Ovary (tissue), 10 donors: ENCODE data around the gene CEP57. TPM values are rescaled to one million over a fixed set of nuclear protein-coding genes. Genes with fewer than 3 reads are reported as not detected.
A peak's percentile ranks its signal among the peaks of the same experiment; 100 is the strongest.

Source experiments
- DNase-seq, 5 donors: peaks; one replicate each; pipeline ENCODE4 v3.0.0-alpha.2; 2019 to 2020
- H3K27ac ChIP-seq, 2 donors: fragments of 200-600 bp; one replicate each; pipeline versions ENCODE4 v1.5.1 to v1.8.0; 2019 to 2022
- H3K27me3 ChIP-seq: fragments of 200-600 bp; one replicate; pipeline ENCODE4 v1.8.0; 2022
- H3K36me3 ChIP-seq: fragments of 200-600 bp; sonication (generic); one replicate; pipeline ENCODE4 v1.5.1; 2019
- H3K4me1 ChIP-seq: one replicate; pipeline ENCODE4 v1.8.1; 2013; ENCODE audit warnings: mild to moderate bottlenecking, moderate library complexity; ENCODE audit not compliant: insufficient read depth
- H3K4me3 ChIP-seq: fragments of 200-600 bp; sonication (generic); one replicate; pipeline ENCODE4 v1.5.1; 2017
- H3K9me3 ChIP-seq, 2 donors: fragments of 200-600 bp in 1 of 2; sonication (generic) in 1 of 2; one replicate each; pipeline versions ENCODE4 v1.5.1 to v1.8.1; 2013 to 2019; ENCODE audit warnings: mild to moderate bottlenecking in 1 of 2, moderate library complexity in 1 of 2
- CTCF ChIP-seq, 3 donors: fragments of 450-650 bp in 2 of 3; fragments of 200-600 bp in 1 of 3; IDR thresholded peaks; one replicate each; pipeline versions ENCODE4 v1.5.1 to v1.8.0; 2016 to 2022; ENCODE audit warnings: antibody characterized with exemption in 3 of 3, mild to moderate bottlenecking in 1 of 3
- EP300 ChIP-seq: sonication (generic); formaldehyde crosslinking; IDR thresholded peaks from one replicate; pipeline ENCODE4 v1.6.1; 2017; ENCODE audit warnings: antibody characterized with exemption
- POLR2A ChIP-seq: fragments of 450-650 bp; IDR thresholded peaks from one replicate; pipeline ENCODE4 v1.6.1; 2017; ENCODE audit warnings: antibody characterized with exemption, mild to moderate bottlenecking, moderate library complexity
- WGBS, 3 donors: extraction: QIAGEN DNeasy Blood & Tissue Kit in 1 of 3; methylation state at CpG; one replicate each; pipeline versions ENCODE4 v1.1.5 to v1.1.7; 2013 to 2017; 5-methylcytosine and 5-hydroxymethylcytosine counted together
- intact Hi-C, 4 donors: fragments of 100-400 bp; cut with DNase I; formaldehyde crosslinking; loops; one replicate each; pipeline versions ENCODE4 v1.11.0 to v1.15.1; 2022 to 2023
- long read RNA-seq, 3 donors: library from polyadenylated mRNA in 2 of 3; unstranded in 2 of 3; transcript quantifications; one replicate each; pipeline ENCODE4 v2.0.0 and lab custom pipeline, GENCODE V29; 2021 to 2026
- polyA plus RNA-seq, 2 donors: library from polyadenylated mRNA; stranded (reverse); fragments of 200-250 nt in 1 of 2; fragments of 350-450 nt in 1 of 2; fragmentation: Illumina TruSeq in 1 of 2; extraction: RNeasy Lipid Tissue Mini Kit (QIAGEN cat#74804) in 1 of 2; gene quantifications; one replicate each; pipeline ENCODE4 v1.2.3, GENCODE V29; 2013 to 2014
- total RNA-seq, 7 donors: library from RNA; depleted of rRNA in 2 of 7; stranded (reverse); fragments of >200 nt in 2 of 7; fragmentation: NEBNext Ultra II Directional in 3 of 7; extraction: Animal tissue kit (Norgen Biotek cat#: 25700) in 3 of 7; gene quantifications; one replicate each; pipeline versions ENCODE4 v1.1.0 to v1.2.4, GENCODE V29; 2016 to 2023
- donor health status: DM: no; HTN: no; CAD: no; lungs with moderate emphysema.
- donor health status: DM: no; HTN: no; CAD: no.
- donor health status: Bipolar disorder and iron deficiency.
- donor health status: DM: yes; HTN: yes; CAD: no.
- donor health status: DM: no; HTN: no; CAD: no.
- donor health status: DM: yes; HTN: yes; CAD: no.

Gene CEP57
- 10 to 100 TPM; 43.2 to 64.7 (median 48.0) TPM for total RNA-seq
- polyA plus RNA-seq, result 10 to 100 TPM; 28.8 to 40.2 TPM
- long read RNA-seq, donor 1, transcript CEP57-210 (7 exons, 2,084 nt), result major isoform, 17 of 74 reads
- long read RNA-seq, donor 1, transcript CEP57-202 (11 exons, 3,178 nt), result minor isoform, 14 of 74 reads
- long read RNA-seq, donor 1, partial matches to known transcripts, result 13 of 74 reads
- long read RNA-seq, donor 1, other reads (novel, unspliced or antisense), result 30 of 74 reads
- long read RNA-seq, donor 2, transcript CEP57-209 (3 exons, 2,632 nt), result major isoform, 11 of 29 reads
- long read RNA-seq, donor 2, transcript CEP57-210 (7 exons, 2,084 nt), result minor isoform, 10 of 29 reads
- long read RNA-seq, donor 2, transcript CEP57-202 (11 exons, 3,178 nt), result minor isoform, 7 of 29 reads
- long read RNA-seq, donor 2, partial matches to known transcripts, result 0 of 29 reads
- long read RNA-seq, donor 2, other reads (novel, unspliced or antisense), result 0 of 29 reads
- long read RNA-seq, donor 3, transcript CEP57-202 (11 exons, 3,178 nt), result major isoform, 34 of 64 reads
- long read RNA-seq, donor 3, partial matches to known transcripts, result 7 of 64 reads
- long read RNA-seq, donor 3, other reads (novel, unspliced or antisense), result 20 of 64 reads

- H3K36me3 ChIP-seq, result no peaks in the 10 kb centered on the region
- peaks cover 8% of the 10 kb centered on the region for H3K4me1 ChIP-seq
- intact Hi-C loops, result no loop called here
- TF ChIP-seq EP300, result peak; percentile 10
- TF ChIP-seq CTCF (IDR thresholded peaks at IDR 0.05), result peak in 1 of 3 donors; percentile 16
- TF ChIP-seq POLR2A, result peak; percentile 73
- H3K27me3 ChIP-seq, result no peaks in the 10 kb centered on the region
- WGBS, 3 donors, result 0% methylated on average over 45 to 55 of the region's 55 CpGs
- peak within 1 kb of the TSS; percentile 96 for H3K4me3 ChIP-seq
- peak within 1 kb of the TSS; percentile 94 to 99 for H3K27ac ChIP-seq
- no peaks in the 10 kb centered on the region for H3K9me3 ChIP-seq
- DNase-seq, result peak; percentile 92 to 97 (median 95)
Observed at GRCh38 chr11:95790123-95790932, at the start of gene CEP57. Gene CEP57 (plus strand): TSS chr11:95790498. CDS start chr11:95790699, 201 bp downstream.

GRCh38 chr11:95750101-95750500, 40.2 kb upstream of the CEP57 start:
- Histone ChIP-seq H3K27me3 (no peaks in the 10 kb centered on the region), H3K36me3 (no peaks in the 10 kb centered on the region), H3K27ac (no peak overlapping the region), H3K9me3 (no peaks in the 10 kb centered on the region), H3K4me3 (no peak overlapping the region), H3K4me1 (no peaks in the 10 kb centered on the region)
- TF ChIP-seq CTCF (IDR thresholded peaks at IDR 0.05), result no peak
- TF ChIP-seq EP300, result no peak
- no peak for TF ChIP-seq POLR2A
- 85 to 94% (median 92%) methylated on average over 1 of the region's 1 CpG for WGBS, 3 donors
- intact Hi-C loops, result no loop called here
- no peak for DNase-seq

GRCh38 chr11:95751515-95751914, 38.8 kb upstream of the CEP57 start:
- H3K9me3 ChIP-seq, result no peaks in the 10 kb centered on the region
- no peak overlapping the region for H3K27ac ChIP-seq
- intact Hi-C loops, result no loop called here
- 73 to 86% (median 80%) methylated on average over 1 of the region's 1 CpG for WGBS, 3 donors
- no peak overlapping the region for H3K4me3 ChIP-seq
- no peaks in the 10 kb centered on the region for H3K36me3 ChIP-seq
- H3K4me1 ChIP-seq, result no peaks in the 10 kb centered on the region
- DNase-seq, result no peak
- TF ChIP-seq EP300 (no peak), POLR2A (no peak), CTCF (IDR thresholded peaks at IDR 0.05) (no peak)
- no peaks in the 10 kb centered on the region for H3K27me3 ChIP-seq

GRCh38 chr11:95760941-95761340, 29.4 kb upstream of the CEP57 start:
- intact Hi-C loops, result loop anchor here (5.0 to 10.0 kb wide), 2 partner anchors 609 to 686 kb away; no protein-coding TSS in a partner anchor
- Histone ChIP-seq H3K27ac (no peak overlapping the region), H3K36me3 (no peaks in the 10 kb centered on the region), H3K27me3 (no peaks in the 10 kb centered on the region), H3K4me1 (no peaks in the 10 kb centered on the region), H3K4me3 (no peak overlapping the region), H3K9me3 (no peaks in the 10 kb centered on the region)
- TF ChIP-seq CTCF (IDR thresholded peaks at IDR 0.05) (no peak), EP300 (no peak), POLR2A (no peak)
- no peak for DNase-seq
- 81 to 94% (median 93%) methylated on average over 1 of the region's 1 CpG for WGBS, 3 donors
